AG20443 (cell line): ENCODE results near the gene MAP6D1.
A peak's percentile ranks its signal among the peaks of the same experiment; 100 is the strongest.

Experiments used
- DNase-seq: peaks from one replicate; pipeline ENCODE4 v3.0.0; 2012; ENCODE audit warnings: low spot score, mixed read lengths

The MAP6D1 gene

DNA sequence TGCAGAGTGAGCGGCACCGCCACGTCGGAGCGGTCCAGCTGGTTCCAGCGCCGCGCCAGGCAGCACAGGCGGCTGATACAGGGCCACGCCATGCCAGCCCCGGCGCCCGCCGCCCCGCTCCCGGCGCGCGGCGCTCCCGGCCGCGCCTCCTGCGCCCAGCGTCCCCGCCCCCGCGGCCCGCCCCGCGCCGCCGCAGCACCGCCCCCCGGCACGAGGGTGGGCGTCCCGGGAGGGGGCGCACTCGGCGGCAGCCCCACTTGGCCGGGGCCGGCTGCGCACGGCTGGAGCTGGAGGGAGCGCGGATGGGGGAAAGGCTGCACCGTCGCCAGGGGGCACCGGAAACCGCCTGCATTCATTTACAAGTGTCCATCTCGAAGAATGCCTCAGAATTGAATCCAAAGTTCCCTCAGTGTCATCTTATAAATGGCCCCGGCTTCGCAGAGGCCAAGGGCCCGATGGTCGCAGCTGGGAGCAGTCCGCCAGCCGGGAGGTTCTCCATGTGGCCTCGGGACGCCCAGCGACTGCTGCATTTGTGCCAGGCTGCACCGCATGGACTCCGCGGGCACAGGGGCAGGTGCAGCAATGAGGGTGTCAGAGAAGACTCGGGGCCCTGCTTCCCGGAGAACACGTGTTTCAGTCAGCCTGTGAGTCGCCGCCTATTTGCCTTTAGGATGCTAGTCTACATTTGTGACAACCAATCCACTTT, at the start of gene MAP6D1:
Gene MAP6D1, minus strand, starts transcription at position 122 of the 706 bp plus-strand sequence. Its CDS starts 30 bp downstream, at position 92.
- peak; percentile 88 for DNase-seq

DNA sequence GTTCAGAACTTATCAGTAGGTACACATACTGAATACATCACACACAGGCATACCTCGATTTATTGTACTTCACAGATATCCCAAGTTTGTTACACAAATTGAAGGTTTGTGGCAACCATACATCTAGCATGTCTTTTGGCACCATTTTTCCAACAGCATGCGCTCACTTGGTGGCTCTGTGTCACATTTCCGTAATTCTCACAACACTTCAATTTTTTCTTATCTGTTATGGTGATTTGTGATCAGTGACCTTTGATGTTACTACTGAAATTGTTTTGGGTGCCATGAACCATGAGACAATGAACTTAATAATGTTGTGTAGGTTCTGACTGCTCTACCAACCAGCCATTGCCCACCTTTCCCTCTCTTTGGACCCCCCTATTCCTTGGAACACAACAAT, 48.5 kb upstream of the MAP6D1 start:
- no peak for DNase-seq

DNA sequence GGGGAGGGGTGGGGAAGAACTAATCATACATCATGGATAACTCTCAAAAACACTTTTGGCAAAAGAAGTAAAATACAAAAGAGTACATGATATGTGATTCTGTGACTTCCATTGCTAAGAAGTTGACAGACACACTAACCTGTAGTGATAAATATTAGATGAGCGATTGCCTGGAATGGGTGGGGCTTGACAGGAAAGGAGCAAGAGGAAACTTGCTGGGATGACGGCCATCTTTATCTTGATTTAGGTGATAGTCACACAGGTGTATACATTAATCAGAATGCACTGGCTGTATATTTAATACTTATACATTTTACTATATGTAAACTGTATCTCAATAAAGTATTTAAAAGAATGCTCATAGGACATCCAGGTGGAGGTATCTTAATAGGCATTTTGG, 46.2 kb upstream of the MAP6D1 start:
- DNase-seq = no peak

DNA sequence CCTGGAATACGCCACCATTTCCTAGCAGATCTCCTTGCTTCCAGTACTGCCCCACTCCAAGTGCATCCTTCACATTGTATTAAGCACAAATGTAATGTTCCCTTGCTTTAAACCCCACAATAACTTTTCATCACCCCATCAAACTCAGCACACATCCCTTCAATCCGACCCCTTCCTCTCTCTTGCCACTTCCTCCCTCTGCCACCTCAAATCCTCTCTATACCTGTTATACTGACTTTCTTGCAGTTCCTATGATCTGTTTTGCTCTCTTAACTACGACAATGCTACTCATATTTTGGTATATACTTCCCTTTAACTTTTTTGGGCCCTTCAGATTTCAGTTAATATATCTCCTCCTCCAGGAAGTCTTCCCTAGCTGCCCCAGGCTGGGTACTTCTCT, 45.2 kb upstream of the MAP6D1 start:
- no peak for DNase-seq

DNA sequence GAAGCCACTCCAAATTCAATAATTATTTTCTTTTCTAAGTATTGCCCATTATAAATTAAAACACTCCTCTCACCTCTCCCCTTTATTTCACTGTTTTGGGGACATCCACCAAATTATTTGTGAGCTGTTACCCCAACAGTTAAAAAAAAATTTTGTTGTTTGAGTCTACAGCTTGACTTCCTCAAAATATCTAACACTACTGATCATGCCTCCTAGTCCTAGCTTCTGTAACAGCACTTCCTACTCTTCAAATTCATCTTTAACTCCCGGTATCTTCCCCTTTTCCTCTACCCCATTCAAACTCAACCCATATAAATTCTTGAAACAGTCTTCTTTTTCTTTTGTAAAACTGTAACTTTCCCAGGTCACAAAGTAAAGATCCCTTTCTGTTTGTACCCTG, 43.4 kb upstream of the MAP6D1 start:
- no peak for DNase-seq

DNA sequence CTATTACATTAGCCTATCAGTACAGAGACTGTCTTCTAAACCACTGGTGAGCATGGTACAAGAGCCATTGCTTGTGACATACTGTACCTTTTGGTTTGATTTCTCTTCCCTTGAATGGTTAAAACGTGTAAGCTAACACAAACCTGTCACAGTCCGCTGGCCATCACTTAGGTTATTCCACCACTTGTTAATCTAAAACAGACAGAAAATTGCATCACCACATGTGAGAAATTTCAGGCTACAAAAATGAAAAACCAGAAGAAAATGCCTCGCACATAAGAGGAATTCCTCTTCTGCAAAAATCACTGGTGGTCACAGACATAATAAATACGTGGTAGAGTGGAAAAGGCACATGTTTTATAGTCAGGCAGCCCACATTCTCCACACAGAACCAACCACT, 37.2 kb upstream of the MAP6D1 start:
- DNase-seq = no peak

DNA sequence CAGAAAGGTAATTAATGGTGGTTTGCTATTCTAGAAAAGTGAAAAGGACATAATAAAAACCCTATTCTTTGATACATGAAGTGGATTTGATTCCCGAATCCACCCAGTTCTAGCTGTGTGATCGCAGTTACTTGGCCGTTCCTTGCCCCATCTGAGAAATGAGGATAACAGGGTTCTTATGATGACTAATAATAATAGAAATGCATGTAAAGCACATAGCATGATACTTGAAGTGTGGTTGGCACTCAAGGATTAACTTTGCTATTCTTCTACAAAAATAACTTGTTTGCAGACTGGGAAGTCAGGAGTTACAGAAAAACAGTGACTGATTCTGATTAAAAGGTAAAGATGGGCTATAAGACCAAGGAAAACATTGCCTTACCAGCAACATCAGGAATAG, 32.5 kb upstream of the MAP6D1 start:
- DNase-seq = no peak

DNA sequence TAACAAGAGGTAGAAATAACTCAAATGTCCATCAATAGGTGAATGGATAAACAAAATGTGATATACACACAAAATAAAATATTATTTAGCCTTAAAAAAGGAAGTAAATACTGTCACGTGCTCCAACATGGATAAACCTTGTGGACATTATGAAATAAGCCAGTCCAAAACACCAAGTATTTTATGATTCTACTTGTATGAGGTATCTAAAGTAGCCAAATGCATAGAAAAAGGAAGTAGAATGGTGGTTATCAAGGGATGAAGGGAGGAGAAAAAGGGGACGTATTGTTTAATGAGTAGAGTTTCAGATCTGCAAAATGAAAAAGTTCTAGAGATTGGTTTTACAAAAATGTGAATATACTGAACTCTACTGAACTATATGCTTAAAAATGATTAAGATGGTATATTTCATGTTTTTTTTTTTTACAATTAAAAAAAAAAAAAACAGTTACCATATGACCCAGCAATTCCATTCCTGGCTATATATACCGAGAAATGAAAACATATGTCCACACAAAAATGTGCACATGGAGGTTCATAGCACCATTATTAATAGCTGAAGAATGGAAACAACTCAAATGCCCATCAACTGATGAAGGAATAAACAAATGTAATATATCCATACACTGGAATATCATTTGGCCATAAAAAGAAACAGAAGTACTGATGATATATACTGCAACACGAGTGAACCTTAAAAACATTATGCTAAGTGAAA, 29.1 kb upstream of the MAP6D1 start:
- DNase-seq = no peak

DNA sequence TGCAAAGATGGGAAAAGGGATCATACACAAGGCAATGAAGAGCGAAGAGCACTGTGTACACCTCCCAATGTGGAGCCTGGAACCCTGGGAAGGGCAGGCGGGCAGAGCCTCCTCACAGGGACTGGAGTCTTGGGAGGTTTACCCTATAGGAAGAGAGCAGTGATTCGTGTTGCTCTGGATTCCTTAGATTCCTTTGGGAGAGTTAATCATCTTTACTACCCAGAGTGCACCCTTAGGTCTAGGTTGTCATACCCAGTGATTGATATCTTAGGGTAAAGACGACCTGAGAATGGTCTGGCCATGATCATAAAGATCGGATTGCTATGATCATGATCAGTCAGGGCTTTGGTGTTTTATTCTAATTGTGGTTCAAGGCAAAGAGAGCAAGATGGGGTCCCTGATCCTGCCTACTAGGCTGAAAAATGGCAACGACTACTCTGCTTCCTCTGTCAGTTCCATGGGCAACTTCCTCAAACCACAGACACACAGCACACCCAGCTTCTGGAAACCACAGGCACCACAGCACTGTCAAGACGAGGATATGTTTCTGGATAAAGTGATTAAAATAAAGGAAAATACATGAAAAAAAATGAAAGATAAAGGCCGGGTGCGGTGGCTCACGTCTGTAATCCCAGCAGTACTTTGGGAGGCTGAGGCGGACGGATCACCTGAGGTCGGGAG, 20.4 kb upstream of the MAP6D1 start:
- DNase-seq = no peak

DNA sequence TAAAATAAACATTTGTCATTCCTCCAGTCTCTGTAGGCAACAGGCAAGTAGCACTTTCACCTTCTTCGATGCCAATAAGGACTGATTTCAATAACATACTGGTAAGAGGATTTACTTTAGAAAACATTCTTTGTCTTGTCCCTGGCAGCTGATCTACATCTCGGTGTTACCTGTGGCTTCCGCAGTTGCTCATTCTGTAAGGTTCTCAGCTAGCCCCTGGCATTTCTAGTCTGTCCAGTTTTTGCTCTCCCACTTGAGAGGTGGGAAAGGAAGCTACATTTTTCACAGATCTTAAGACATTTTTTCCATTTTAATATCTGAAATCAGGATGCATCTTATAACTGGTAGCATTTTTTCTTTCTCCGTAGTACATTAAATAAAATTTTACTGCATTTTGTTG, 19.7 kb upstream of the MAP6D1 start:
- DNase-seq = no peak

DNA sequence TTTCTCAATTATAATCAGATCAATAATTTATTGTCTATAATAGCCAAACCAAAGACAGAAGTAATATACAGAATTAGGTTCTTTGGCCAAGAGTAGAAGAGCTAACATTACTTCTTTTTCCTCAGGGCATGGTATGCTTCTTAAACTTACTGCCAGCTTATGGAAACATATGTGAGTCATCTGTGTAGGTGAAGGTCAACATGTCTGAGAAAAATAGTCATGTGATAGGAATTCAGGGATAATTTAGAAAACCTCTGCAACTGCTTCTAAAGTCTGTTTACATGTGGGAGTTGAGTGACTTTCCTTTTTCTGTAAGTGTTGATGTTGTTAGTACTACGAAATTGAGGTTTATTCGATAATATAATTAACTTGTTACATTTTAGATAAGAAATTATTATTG, 19.2 kb upstream of the MAP6D1 start:
- DNase-seq = peak; percentile 27

DNA sequence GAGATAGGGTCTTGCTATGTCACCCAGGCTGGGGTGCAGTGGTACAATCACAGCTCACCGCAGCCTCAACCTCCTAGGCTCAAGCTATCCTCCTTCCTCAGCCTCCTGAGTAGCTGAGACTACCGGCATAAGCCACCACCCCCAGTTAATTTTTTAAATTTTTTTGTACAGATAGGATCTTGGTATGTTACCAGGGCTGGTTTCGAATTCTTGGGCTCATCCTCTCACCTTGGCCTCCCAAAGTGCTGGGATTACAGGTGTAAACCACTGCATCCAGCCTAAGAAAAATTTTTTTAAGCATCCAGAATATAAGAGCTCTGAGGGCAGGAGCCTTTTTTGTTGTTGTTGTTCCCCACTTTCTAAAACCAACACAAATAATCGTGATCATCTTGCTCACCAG, 14.4 kb upstream of the MAP6D1 start:
- DNase-seq = no peak

DNA sequence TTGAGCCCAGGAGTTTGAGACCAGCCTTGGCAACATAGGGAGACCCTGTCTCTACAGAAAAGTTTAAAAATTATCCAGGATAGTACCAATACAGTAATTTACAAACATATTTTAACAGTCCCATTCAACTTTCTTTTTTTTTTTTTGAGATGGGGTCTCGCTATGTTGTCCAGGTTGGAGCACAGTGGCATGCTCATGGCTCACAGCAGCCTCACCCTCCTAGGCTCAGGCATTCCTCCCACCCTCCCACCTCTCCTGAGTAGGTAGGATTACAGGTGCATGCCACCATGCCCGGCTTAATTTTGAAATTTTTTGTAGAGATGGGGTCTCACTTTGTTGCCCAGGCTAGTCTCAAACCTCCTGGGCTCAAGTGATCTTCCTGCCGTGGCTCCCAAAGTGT, 12.5 kb upstream of the MAP6D1 start:
- DNase-seq = no peak

DNA sequence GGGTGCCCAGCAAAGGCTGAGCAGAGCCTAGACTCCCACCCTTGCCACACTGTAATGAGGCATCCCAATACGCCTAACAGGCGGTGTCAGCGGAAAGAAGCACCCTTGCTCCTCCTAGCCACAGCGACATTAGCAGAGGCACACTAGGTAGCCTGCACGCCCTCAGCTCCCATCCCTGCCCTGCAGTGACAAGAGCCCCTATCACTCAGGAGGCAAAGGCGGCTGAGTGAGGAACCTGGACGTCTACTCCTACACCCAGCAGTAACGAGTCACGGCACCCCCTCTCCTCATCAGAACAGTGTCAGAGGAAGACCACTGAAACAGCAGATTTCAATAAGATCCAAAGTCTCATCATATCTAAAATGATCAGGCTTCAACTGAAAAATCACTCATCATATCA, 12.0 kb upstream of the MAP6D1 start:
- DNase-seq = no peak

DNA sequence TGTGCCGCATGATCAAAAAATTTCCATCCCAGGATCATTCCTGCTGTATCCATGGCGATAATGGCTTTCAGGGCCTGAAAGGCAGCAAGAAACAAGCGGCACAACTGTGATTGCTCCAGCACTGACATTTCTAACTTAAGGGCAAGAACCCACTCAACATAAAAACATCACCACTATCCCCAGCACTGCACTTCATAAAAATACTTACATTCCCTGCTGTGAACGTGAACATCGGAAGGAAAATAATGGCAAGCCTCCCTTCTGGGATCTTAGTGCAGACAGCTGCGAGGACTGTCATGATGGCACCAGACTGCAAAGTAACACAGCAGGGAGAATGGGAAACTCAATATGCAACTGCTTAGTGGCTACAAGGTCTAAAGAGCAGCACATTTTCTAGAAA, 8.1 kb upstream of the MAP6D1 start:
- no peak for DNase-seq

DNA sequence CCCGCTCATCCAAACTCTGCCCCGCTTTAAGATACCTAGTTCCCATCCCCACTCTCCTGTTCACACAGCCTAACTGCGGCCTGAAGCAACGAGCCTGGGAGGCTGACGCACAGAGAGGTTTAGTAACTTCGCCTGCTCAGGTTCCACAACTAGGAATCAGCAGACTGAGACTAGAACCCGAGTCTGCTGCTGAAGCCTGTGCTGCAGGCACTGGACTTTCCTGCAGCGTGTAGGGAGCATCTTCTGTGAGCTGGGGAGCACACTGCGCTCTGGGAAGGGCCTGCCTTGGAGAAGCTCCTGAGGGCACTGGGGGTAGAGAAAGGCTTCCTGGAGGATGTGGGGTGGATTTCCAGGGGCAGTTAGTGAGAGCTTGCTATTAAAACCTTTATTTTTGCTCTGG, 4.8 kb upstream of the MAP6D1 start:
- no peak for DNase-seq

DNA sequence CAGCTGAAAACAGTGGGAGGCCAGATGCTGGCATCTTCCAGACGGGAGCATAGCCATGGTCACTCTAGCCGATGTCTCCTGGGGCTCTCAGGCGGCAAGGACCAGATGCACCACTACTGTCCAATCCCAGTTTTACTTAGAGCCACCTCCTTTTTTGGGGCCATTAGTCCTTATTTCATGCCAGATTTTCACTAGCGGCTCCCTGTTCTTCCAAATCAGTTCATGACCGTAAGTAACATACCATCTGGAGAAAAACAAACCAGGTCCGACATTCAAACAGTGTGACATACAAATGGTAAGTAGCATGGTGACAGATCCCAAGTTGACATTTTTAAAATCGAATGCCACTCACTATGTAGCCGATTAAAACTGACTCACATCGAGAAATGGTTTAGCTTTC, 4.1 kb upstream of the MAP6D1 start:
- no peak for DNase-seq

DNA sequence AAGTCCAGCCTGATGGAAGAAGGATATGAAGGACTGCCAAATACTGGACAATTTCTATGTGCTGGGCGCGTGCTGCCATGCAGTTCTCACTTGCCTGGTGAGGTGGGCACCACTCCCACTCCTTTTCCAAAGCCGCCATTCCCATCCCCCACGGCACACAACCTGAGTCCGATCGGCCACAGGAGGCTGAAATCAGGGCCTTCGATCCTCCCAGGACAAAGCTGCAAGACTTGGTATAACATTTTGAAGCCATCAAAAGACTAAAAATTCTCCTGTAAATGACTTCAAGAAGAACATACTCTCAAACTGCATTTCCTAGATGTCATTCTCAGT, 3.1 kb upstream of the MAP6D1 start:
- no peak for DNase-seq

DNA sequence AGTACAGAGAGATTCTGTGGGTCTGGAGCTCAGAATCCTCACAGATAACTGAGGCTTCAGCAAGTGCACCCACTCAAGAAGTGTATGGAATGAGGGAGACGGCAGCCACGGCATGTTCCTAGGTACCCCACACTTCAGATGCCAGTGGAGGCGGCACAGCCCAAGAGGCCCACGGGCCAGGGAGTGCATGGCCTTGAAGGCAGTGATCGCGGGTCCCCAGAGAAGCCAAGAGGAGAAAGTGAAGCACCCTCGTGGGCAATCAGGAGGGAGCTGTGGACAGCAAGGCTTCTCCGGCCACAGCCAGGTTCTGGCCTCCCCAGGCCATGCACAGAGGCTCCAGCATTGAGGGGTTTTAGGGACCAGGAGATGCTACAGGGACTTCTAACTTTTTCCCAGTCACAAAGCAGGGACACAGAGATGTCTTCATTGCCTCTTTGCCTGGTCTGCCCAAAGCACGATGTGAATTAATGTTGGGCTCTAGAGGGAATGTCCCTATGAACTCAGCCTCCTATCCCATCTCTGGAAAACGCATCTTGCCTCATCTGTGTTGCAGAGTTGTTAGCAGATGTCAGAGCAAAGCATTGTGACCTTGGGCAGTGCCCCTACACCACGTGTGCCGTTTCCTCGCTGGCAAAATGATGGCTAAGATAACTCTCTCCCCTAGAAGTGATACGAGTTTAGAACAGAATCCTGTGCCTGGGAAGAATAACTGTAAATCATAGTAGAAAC, 2.6 kb upstream of the MAP6D1 start:
- no peak for DNase-seq

DNA sequence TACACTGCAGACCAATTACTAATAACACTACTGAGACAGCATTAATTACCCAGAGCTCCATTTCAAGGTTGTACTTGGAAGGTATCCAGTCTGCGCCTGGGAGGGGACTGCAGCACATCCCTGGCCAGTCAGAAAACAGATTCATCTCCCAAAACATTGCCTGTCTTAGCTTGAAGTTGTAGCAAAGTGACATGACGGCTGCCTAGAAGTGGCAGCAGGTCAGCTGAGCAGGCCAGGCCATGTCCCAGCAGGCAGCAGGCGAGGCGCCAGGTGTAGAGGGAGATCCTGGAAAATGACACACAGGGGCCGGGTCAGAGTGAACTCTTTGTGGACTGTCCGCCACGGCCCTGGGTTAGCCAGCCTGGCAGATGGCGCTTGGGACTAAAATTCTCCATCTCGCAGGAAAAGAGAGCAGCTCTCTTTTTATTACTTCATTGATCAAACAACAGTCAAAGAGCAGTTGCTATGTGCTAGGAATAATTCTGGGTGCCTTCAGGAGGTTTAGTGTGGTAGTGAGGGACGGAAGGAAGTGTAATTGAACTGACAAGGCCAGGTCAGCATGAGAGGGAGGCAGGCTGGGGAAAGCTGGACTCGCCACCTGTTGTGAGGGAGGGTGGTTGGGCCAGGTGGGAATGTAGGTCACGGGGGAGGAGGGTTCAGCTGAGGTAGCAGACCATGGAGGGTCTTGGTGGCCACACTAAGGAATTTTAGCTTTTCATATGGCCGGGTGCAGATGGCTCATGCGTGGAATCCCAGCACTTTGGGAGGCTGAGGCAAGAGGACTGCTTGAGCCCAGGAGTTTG, 1.3 kb upstream of the MAP6D1 start:
- no peak for DNase-seq

DNA sequence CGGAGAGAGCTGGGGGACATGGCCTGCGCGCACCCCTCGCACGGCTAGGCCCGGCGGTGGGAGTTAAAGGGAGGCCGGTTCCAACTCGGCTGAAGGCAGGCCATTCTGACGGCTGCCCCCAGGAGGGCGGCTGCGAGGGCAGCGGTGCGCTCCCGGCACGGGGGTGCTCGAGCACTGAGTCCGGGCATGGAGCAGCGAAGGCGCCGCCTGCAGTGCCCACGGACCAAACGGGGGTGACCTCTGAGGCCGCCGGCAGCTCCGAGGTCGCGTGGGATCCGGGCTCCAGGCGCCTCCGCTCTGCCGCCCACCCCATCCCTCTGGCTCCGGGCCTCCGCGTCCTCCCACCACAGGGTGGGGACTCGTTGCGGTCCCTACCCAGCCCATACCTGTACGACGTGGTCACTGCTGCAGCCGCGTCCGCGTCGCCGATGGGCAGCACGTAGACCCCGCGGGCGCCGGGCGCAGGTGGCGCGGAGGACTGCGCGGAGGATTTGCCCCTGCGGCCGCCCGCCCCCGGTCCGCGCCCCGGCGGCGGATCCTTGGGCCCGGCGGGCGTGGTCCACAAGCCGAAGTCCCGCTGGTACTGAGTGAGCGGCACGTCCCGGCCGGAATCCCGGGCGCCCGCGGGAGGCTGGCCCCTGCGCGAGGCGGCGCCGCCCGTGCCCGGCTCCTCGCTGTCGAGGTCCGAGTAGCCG, 469 bp downstream of the MAP6D1 start:
- peak; percentile 54 for DNase-seq
